ENCODE measurements around the gene NEO1.

- TF ChIP-seq CTCF (IDR thresholded peaks at IDR 0.05; ENCODE audit: low read length) = no peak
- TF ChIP-seq EZH2 (optimal IDR thresholded peaks at IDR 0.05; ENCODE audit: low read depth, low read length) = no peak
- TF ChIP-seq EZH2phosphoT487 (IDR thresholded peaks at IDR 0.05; ENCODE audit: low read length) = no peak
Measured at GRCh38 chr15:73010154-73011152, 41.8 kb upstream of the NEO1 start.
